ENCODE data around the gene CLEC4M. TPM values are rescaled to one million over a fixed set of nuclear protein-coding genes. Genes with fewer than 3 reads are reported as not detected.

Gene CLEC4M
- 0.36 and 0.42 TPM in 2 replicates for total RNA-seq
- long read RNA-seq, partial matches to known transcripts = 0 of 2 reads
- long read RNA-seq, other reads (novel, unspliced or antisense) = 2 of 2 reads

GRCh38 chr19:7762719-7763293, at the start of gene CLEC4M:
CLEC4M (plus strand) TSS chr19:7763243; CDS start chr19:7763267, 24 bp downstream.
- H3K27ac Mint-ChIP-seq = no peak within 1 kb of the TSS

GRCh38 chr19:7715671-7716070, 47.4 kb upstream of the CLEC4M start:
- DNase-seq (ENCODE audit: low spot score, unreplicated experiment) = no peak
- peaks cover 12% of the 10 kb centered on the region for H3K27me3 Mint-ChIP-seq
- no peak overlapping the region for H3K27ac Mint-ChIP-seq
- no peak for TF ChIP-seq CTCF (IDR thresholded peaks at IDR 0.05; ENCODE audit: unreplicated experiment)
- no peaks in the 10 kb centered on the region for H3K4me1 Mint-ChIP-seq (ENCODE audit: low read depth)
- H3K36me3 Mint-ChIP-seq (ENCODE audit: insufficient read depth) = no peaks in the 10 kb centered on the region
- H3K9me3 Mint-ChIP-seq (ENCODE audit: low read depth) = no peaks in the 10 kb centered on the region
- H3K4me3 Mint-ChIP-seq (ENCODE audit: low read depth) = no peak overlapping the region

More at GRCh38 chr19:7762719-7763293, at the start of gene CLEC4M:
- H3K27me3 Mint-ChIP-seq = peaks cover 17% of the 10 kb centered on the region
- H3K4me1 Mint-ChIP-seq (ENCODE audit: low read depth) = peaks cover 4% of the 10 kb centered on the region
- DNase-seq (ENCODE audit: low spot score, unreplicated experiment) = no peak
- no peak for TF ChIP-seq CTCF (IDR thresholded peaks at IDR 0.05; ENCODE audit: unreplicated experiment)
- H3K4me3 Mint-ChIP-seq (ENCODE audit: low read depth) = no peak within 1 kb of the TSS
- H3K36me3 Mint-ChIP-seq (ENCODE audit: insufficient read depth) = no peaks in the 10 kb centered on the region
- H3K9me3 Mint-ChIP-seq (ENCODE audit: low read depth) = peaks cover 17% of the 10 kb centered on the region

- no peak overlapping the region for H3K27ac Mint-ChIP-seq
- no peaks in the 10 kb centered on the region for H3K9me3 Mint-ChIP-seq (ENCODE audit: low read depth)
- no peak for TF ChIP-seq CTCF (IDR thresholded peaks at IDR 0.05; ENCODE audit: unreplicated experiment)
- peaks cover 10% of the 10 kb centered on the region for H3K27me3 Mint-ChIP-seq
- no peak overlapping the region for H3K4me3 Mint-ChIP-seq (ENCODE audit: low read depth)
- no peaks in the 10 kb centered on the region for H3K36me3 Mint-ChIP-seq (ENCODE audit: insufficient read depth)
- no peaks in the 10 kb centered on the region for H3K4me1 Mint-ChIP-seq (ENCODE audit: low read depth)
- no peak for DNase-seq (ENCODE audit: low spot score, unreplicated experiment)
These were observed 46.3 kb upstream of the CLEC4M start for GRCh38 chr19:7716762-7717161.

- H3K36me3 Mint-ChIP-seq (ENCODE audit: insufficient read depth) = no peaks in the 10 kb centered on the region
- peaks cover 14% of the 10 kb centered on the region for H3K27me3 Mint-ChIP-seq
- no peak for TF ChIP-seq CTCF (IDR thresholded peaks at IDR 0.05; ENCODE audit: unreplicated experiment)
- H3K4me3 Mint-ChIP-seq (ENCODE audit: low read depth) = no peak overlapping the region
- no peaks in the 10 kb centered on the region for H3K9me3 Mint-ChIP-seq (ENCODE audit: low read depth)
- H3K4me1 Mint-ChIP-seq (ENCODE audit: low read depth) = no peaks in the 10 kb centered on the region
- no peak for DNase-seq (ENCODE audit: low spot score, unreplicated experiment)
- no peak overlapping the region for H3K27ac Mint-ChIP-seq
These were observed 44.4 kb upstream of the CLEC4M start for GRCh38 chr19:7718668-7719067.

- no peak overlapping the region for H3K4me3 Mint-ChIP-seq (ENCODE audit: low read depth)
- no peak for TF ChIP-seq CTCF (IDR thresholded peaks at IDR 0.05; ENCODE audit: unreplicated experiment)
- H3K27me3 Mint-ChIP-seq = peaks cover 20% of the 10 kb centered on the region
- no peaks in the 10 kb centered on the region for H3K36me3 Mint-ChIP-seq (ENCODE audit: insufficient read depth)
- no peak for DNase-seq (ENCODE audit: low spot score, unreplicated experiment)
- H3K9me3 Mint-ChIP-seq (ENCODE audit: low read depth) = no peaks in the 10 kb centered on the region
- H3K27ac Mint-ChIP-seq = no peak overlapping the region
- H3K4me1 Mint-ChIP-seq (ENCODE audit: low read depth) = no peaks in the 10 kb centered on the region
These were observed 42.7 kb upstream of the CLEC4M start for GRCh38 chr19:7720351-7720750.

All from progenitor cell of endocrine pancreas (in vitro differentiated cells).